ENCODE results near the gene TMOD1.

The TMOD1 gene

GRCh38 chr9:97518909-97519307, 17.4 kb downstream of the TMOD1 start:
- DNase-seq, result no peak

- no peak for DNase-seq
These were observed 18.0 kb downstream of the TMOD1 start for GRCh38 chr9:97519441-97519970.

GRCh38 chr9:97521576-97522333, 20.3 kb downstream of the TMOD1 start:
- DNase-seq, result no peak

GRCh38 chr9:97524424-97524823, 23.0 kb downstream of the TMOD1 start:
- no peak for DNase-seq

- DNase-seq, result no peak
These were observed 24.0 kb downstream of the TMOD1 start for GRCh38 chr9:97525451-97525850.

GRCh38 chr9:97526895-97527575, 25.6 kb downstream of the TMOD1 start:
- DNase-seq, result no peak

GRCh38 chr9:97527626-97528528, 26.4 kb downstream of the TMOD1 start:
- no peak for DNase-seq

GRCh38 chr9:97528529-97529230, 27.2 kb downstream of the TMOD1 start:
- no peak for DNase-seq

- DNase-seq, result no peak
These were observed 28.1 kb downstream of the TMOD1 start for GRCh38 chr9:97529363-97530076.

GRCh38 chr9:97531888-97532376, 30.5 kb downstream of the TMOD1 start:
- no peak for DNase-seq

- no peak for DNase-seq
These were observed 32.7 kb downstream of the TMOD1 start for GRCh38 chr9:97534185-97534584.

GRCh38 chr9:97534961-97535594, 33.6 kb downstream of the TMOD1 start:
- DNase-seq, result no peak

GRCh38 chr9:97535771-97536170, 34.3 kb downstream of the TMOD1 start:
- DNase-seq, result no peak

- DNase-seq, result no peak
These were observed 35.0 kb downstream of the TMOD1 start for GRCh38 chr9:97536480-97536879.

GRCh38 chr9:97543561-97543960, 42.1 kb downstream of the TMOD1 start:
- DNase-seq, result no peak

- no peak for DNase-seq
These were observed 44.0 kb downstream of the TMOD1 start for GRCh38 chr9:97545486-97545885.

- no peak for DNase-seq
These were observed 45.8 kb downstream of the TMOD1 start for GRCh38 chr9:97547098-97547829.

GRCh38 chr9:97548379-97548778, 46.9 kb downstream of the TMOD1 start:
- no peak for DNase-seq

- DNase-seq, result no peak
These were observed 47.5 kb downstream of the TMOD1 start for GRCh38 chr9:97548819-97549540.

GRCh38 chr9:97550386-97550785, 48.9 kb downstream of the TMOD1 start:
- DNase-seq, result no peak

Data from T-helper 9 cell (primary cell).